RWPE1 (cell line): ENCODE measurements around the gene MCM7.
A peak's percentile ranks its signal among the peaks of the same experiment; 100 is the strongest.

Experiments used
- CTCF ChIA-PET: fragments of 350-600 bp; sonication (Branson Sonifier 250); formaldehyde crosslinking; extraction: SDS; loops from one replicate; lab custom pipeline; 2021; lab: Yijun Ruan, JAX
- POLR2A ChIA-PET: fragments of 400-600 bp; formaldehyde crosslinking; extraction: SDS; loops from one replicate; lab custom pipeline; 2020; ENCODE audit warnings: antibody characterized with exemption; ENCODE audit not compliant: low non-redundant PET; lab: Yijun Ruan, JAX
- DNase-seq: peaks from one replicate; pipeline ENCODE4 v3.0.0; 2012; ENCODE audit warnings: low spot score
- H3K27ac ChIP-seq: fragments of 450-650 bp; 2 replicates; pipeline ENCODE4 v1.5.1; 2017
- CTCF ChIP-seq: fragments of 450-650 bp; conservative IDR thresholded peaks from 2 replicates; pipeline ENCODE4 v1.5.1; 2017; ENCODE audit warnings: low read depth, mild to moderate bottlenecking

MCM7 gene

DNA sequence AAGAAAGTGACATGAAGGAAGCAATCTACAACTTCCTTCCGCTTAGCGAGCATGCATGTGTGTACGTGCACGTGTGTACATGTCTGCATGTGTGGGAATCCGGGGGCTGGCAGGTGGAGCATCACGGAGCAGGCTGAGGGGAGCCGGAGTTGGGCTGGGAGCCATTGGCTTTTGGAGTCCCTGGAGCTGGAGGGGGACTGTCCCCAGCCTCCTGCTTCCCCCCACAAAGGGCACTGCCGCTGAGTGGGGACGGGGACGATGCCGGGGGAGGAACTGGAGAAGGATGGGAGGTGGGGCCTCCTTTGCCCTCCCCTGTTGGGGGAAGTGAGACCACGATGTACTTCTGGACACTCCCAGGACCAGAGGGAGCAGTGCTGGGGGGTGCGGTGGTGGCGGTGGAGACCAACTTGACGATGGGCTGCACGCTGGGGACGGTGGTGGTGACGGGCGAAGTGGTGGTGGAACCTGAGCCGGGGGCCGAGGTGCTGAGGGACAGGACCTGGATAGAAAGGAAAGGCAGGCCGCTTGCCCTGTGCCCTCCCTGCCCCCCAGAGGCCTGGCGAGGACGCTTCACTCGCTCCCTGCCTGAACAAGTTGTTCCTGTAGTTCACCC is 6.0 kb upstream of the MCM7 start:
- TF ChIP-seq CTCF = no peak
- ChIA-PET CTCF (no interaction called here), POLR2A (no interaction called here)
- no peak for DNase-seq
- H3K27ac ChIP-seq = peak overlapping the region; percentile 36

DNA sequence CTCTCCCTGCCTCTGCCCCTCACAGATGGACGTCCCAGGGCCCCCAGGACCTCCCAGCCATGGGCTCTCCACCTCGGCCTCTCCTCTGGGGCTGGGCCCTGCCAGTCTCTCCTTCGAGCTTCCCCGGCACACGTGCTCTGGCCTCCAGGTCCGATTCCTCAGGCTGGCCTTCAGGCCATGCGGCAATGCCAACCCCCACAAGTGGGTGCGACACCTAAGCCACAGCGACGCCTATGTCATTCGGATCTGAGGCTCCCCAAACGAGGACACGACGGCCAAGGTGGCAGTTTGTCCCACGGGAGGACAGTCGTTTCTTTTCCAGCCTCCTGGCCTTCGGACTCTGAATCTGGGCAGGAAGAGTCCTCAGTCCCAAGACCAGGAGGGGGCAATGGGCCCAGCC is 5.4 kb upstream of the MCM7 start:
- POLR2A ChIA-PET = no interaction called here

DNA sequence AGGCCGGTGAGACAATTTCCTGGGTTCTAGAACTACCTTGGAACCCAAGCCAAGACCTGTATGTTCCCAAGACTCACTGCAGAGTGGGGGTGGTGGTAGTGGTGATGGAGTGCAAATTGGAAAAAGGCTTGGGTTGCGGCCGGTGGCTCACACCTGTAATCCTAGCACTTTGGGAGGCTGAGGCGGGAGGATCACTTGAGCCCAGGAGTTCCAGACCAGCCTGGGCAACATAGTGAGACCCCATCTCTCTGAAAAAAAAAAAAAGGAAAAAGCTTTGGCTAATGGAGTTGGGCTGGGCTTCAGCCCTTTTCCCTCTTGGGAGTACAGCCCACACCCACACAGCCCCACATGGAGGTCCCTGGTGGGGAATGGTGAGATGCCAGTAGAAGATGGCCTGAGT is 4.3 kb upstream of the MCM7 start:
- ChIA-PET POLR2A (no interaction called here), CTCF (no interaction called here)
- DNase-seq = no peak
- peak overlapping the region; percentile 36 for H3K27ac ChIP-seq
- TF ChIP-seq CTCF = no peak

More for the DNA sequence above, 5.4 kb upstream of the MCM7 start:
- CTCF ChIA-PET = interaction anchor here (0.6 kb wide), 1 partner anchor 301 kb away, joined by 3 read pairs; no protein-coding TSS in a partner anchor
- no peak for DNase-seq
- H3K27ac ChIP-seq = peak overlapping the region; percentile 36
- no peak for TF ChIP-seq CTCF

GRCh38 chr7:100102950-100103840 is 2.0 kb upstream of the MCM7 start:
- CTCF ChIA-PET = interaction anchor here (0.5 kb wide), 1 partner anchor 10 kb away, joined by 3 read pairs; no protein-coding TSS in a partner anchor

DNA sequence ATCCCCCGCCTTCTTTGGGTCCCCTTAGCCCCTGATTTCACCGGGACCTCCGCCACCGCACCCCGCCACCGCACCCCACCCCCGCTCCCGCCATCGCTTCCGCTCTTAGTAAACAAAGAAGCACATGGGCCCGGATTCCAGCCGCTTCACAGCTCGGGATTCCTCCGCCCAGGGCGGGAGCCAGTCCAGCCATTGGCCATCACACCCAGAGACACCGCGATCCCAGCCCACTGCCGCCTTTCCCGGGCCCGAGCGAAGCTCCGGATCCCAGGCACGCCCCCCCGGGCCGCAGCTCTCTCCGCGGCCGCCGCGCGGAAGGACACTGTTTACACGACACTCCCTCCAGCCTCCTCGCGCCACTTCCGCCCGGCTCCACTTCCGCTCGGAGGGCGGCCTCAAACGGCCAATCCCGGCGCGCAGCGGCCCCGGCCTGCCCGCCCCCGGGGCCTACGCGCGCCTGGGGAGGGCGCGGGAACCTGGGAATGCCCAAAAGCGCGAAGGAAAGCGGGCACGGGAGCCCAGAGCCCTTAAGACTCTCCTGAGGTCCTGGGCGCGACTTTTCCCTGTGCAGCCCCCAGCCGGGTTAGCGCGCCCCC is 679 bp downstream of the MCM7 start:
- ChIA-PET POLR2A (interaction anchor here (0.6 to 1.5 kb wide), 6 partner anchors 10 to 181 kb away, joined by 3 to 8 read pairs (median 4); partner anchors contain the start of gene TRIM4), CTCF (interaction anchor here (0.6 kb wide), 1 partner anchor 32 kb away, joined by 4 read pairs; no protein-coding TSS in a partner anchor)
- DNase-seq = peak; percentile 93
- TF ChIP-seq CTCF = no peak
- peak overlapping the region; percentile 98 for H3K27ac ChIP-seq

More at GRCh38 chr7:100102950-100103840, 2.0 kb upstream of the MCM7 start:
- no peak for TF ChIP-seq CTCF
- DNase-seq = no peak
- POLR2A ChIA-PET = interaction anchor here (0.7 kb wide), 1 partner anchor 144 kb away, joined by 4 read pairs; no protein-coding TSS in a partner anchor
- H3K27ac ChIP-seq = peak overlapping the region; percentile 98

- ChIA-PET POLR2A (interaction anchor here (0.6 kb wide), 1 partner anchor 26 kb away, joined by 3 read pairs; no protein-coding TSS in a partner anchor), CTCF (interaction anchor here (0.7 kb wide), 1 partner anchor 607 kb away, joined by 3 read pairs; the partner anchor contains the start of gene POP7)
- DNase-seq = no peak
- H3K27ac ChIP-seq = peak overlapping the region; percentile 98
- no peak for TF ChIP-seq CTCF
Measured at GRCh38 chr7:100099452-100099851, 1.7 kb downstream of the MCM7 start.
